Neural cell (in vitro differentiated cells): ENCODE data around the gene UBE4A. TPM values are rescaled to one million over a fixed set of nuclear protein-coding genes. Genes with fewer than 3 reads are reported as not detected.

Experiments used
- H2AFZ ChIP-seq: fragments of 200-600, 300-800 bp; sonication (generic), shearing (Covaris generic); 2 replicates; pipeline ENCODE4 v1.6.0; 2014; ENCODE audit warnings: low read depth, mild to moderate bottlenecking, antibody characterized with exemption, low read length, moderate library complexity
- H3F3A ChIP-seq: fragments of 200-600 bp; shearing (Covaris generic); 2 replicates; pipeline ENCODE4 v1.6.1; 2016; ENCODE audit warnings: mild to moderate bottlenecking, moderate library complexity, mixed read lengths, antibody characterized with exemption, low read length; ENCODE audit not compliant: insufficient read depth, poor library complexity, severe bottlenecking
- H3K27ac ChIP-seq: fragments of 200-600, 300-800 bp; sonication (generic), shearing (Covaris generic); 2 replicates; pipeline ENCODE4 v1.5.1; 2014; ENCODE audit warnings: mild to moderate bottlenecking, low read length, moderate library complexity
- H3K27me3 ChIP-seq: fragments of 300-800, 200-600 bp; sonication (generic), shearing (Covaris generic); 2 replicates; pipeline ENCODE4 v1.6.0; 2014; ENCODE audit warnings: mild to moderate bottlenecking, low read depth, low read length, moderate library complexity; ENCODE audit not compliant: insufficient read depth
- H3K36me3 ChIP-seq: fragments of 300-800, 200-600 bp; sonication (generic), shearing (Covaris generic); 2 replicates; pipeline ENCODE4 v1.5.1; 2014; ENCODE audit warnings: mild to moderate bottlenecking, antibody characterized with exemption, low read length, moderate library complexity; ENCODE audit not compliant: insufficient read depth
- H3K4me2 ChIP-seq: fragments of 300-800, 200-600 bp; sonication (generic), shearing (Covaris generic); 2 replicates; pipeline ENCODE4 v1.6.0; 2014; ENCODE audit warnings: mild to moderate bottlenecking, low read length
- H3K4me3 ChIP-seq: fragments of 300-800, 200-600 bp; sonication (generic), shearing (Covaris generic); 2 replicates; pipeline ENCODE4 v1.5.1; 2014; ENCODE audit warnings: mild to moderate bottlenecking, low read length, moderate library complexity
- H3K79me2 ChIP-seq: fragments of 200-600 bp; shearing (Covaris generic); replicated peaks from 2 replicates; pipeline ENCODE4 v1.6.0; 2014; ENCODE audit warnings: mild to moderate bottlenecking, low read length, moderate library complexity; ENCODE audit not compliant: insufficient read depth
- H3K9ac ChIP-seq: fragments of 300-800, 200-600 bp; sonication (generic), shearing (Covaris generic); 2 replicates; pipeline ENCODE4 v1.6.1; 2016; ENCODE audit warnings: mild to moderate bottlenecking, low read length, mixed read lengths
- H3K9me2 ChIP-seq: fragments of 200-600 bp; shearing (Covaris generic); 2 replicates; pipeline ENCODE4 v1.6.1; 2016; ENCODE audit warnings: mild to moderate bottlenecking, low read length, mixed read lengths; ENCODE audit not compliant: insufficient read depth
- H3K9me3 ChIP-seq: fragments of 200-600, 300-800 bp; sonication (generic), shearing (Covaris generic); 2 replicates; pipeline ENCODE4 v1.6.1; 2016; ENCODE audit warnings: mild to moderate bottlenecking, mixed run types, low read length, moderate library complexity, mixed read lengths
- H4K20me1 ChIP-seq: fragments of 200-600 bp; shearing (Covaris generic); 2 replicates; pipeline ENCODE4 v1.6.1; 2016; ENCODE audit warnings: mild to moderate bottlenecking, mixed run types; ENCODE audit not compliant: insufficient read depth
- CTCF ChIP-seq: fragments of 450-650 bp; IDR thresholded peaks from 2 replicates; pipeline ENCODE4 v1.5.1; 2014; ENCODE audit warnings: antibody characterized with exemption, mild to moderate bottlenecking, moderate library complexity; ENCODE audit not compliant: poor library complexity, severe bottlenecking
- EP300 ChIP-seq: fragments of 450-650 bp; conservative IDR thresholded peaks from 2 replicates; pipeline ENCODE4 v1.6.1; 2014; ENCODE audit warnings: antibody characterized with exemption, mild to moderate bottlenecking, moderate library complexity; ENCODE audit not compliant: poor library complexity, severe bottlenecking
- EZH2 ChIP-seq: fragments of 200-600, 300-800 bp; shearing (Covaris generic), sonication (generic); IDR thresholded peaks from 2 replicates; pipeline ENCODE4 v1.6.1; 2014; ENCODE audit warnings: antibody characterized with exemption, low read length, borderline replicate concordance, mild to moderate bottlenecking; ENCODE audit not compliant: insufficient read depth, poor library complexity, severe bottlenecking
- MXI1 ChIP-seq: fragments of 450-650 bp; conservative IDR thresholded peaks from 2 replicates; pipeline ENCODE4 v1.6.1; 2014; ENCODE audit warnings: antibody characterized with exemption, mild to moderate bottlenecking; ENCODE audit not compliant: poor library complexity, severe bottlenecking
- POLR2AphosphoS5 ChIP-seq: IDR thresholded peaks from 2 replicates; pipeline ENCODE4 v1.6.1; 2012
- RAD21 ChIP-seq: fragments of 450-650 bp; conservative IDR thresholded peaks from 2 replicates; pipeline ENCODE4 v1.6.1; 2014; ENCODE audit warnings: antibody characterized with exemption, mild to moderate bottlenecking, moderate library complexity
- REST ChIP-seq: IDR thresholded peaks from 2 replicates; pipeline ENCODE4 v1.6.1; 2012; ENCODE audit warnings: borderline replicate concordance
- SMC3 ChIP-seq: fragments of 450-650 bp; conservative IDR thresholded peaks from 2 replicates; pipeline ENCODE4 v1.6.1; 2014; ENCODE audit warnings: antibody characterized with exemption, mild to moderate bottlenecking, moderate library complexity; ENCODE audit not compliant: poor library complexity
- TAF1 ChIP-seq: IDR thresholded peaks from 2 replicates; pipeline ENCODE4 v1.6.1; 2012; ENCODE audit warnings: low read depth
- polyA plus RNA-seq: library from polyadenylated mRNA; depleted of rRNA; stranded (reverse); fragments of >200 nt; gene quantifications from 2 replicates; pipeline ENCODE4 v1.2.3, GENCODE V29; 2014

The UBE4A gene
- polyA plus RNA-seq, 1 donor from 2014 or later: 36.9 TPM

- Histone ChIP-seq H3K36me3 (no peaks in the 10 kb centered on the region), H3K27me3 (no peaks in the 10 kb centered on the region), H3K9ac (no peak overlapping the region), H3K9me3 (no peaks in the 10 kb centered on the region), H4K20me1 (peaks cover 65% of the 10 kb centered on the region), H3K79me2 (peaks cover 98% of the 10 kb centered on the region), H3K27ac (no peak overlapping the region), H2AFZ (no peak overlapping the region), H3F3A (peaks cover 9% of the 10 kb centered on the region), H3K4me2 (no peak overlapping the region), H3K9me2 (no peaks in the 10 kb centered on the region), H3K4me3 (peak overlapping the region; percentile 46)
- no peak for TF ChIP-seq SMC3
- no peak for TF ChIP-seq RAD21
- no peak for TF ChIP-seq EP300
- no peak for TF ChIP-seq REST
- TF ChIP-seq TAF1: no peak
Observed at GRCh38 chr11:118441770-118442275, 82.4 kb downstream of the UBE4A start.

- no peaks in the 10 kb centered on the region for H3K27me3 ChIP-seq
- peaks cover 9% of the 10 kb centered on the region for H3F3A ChIP-seq
- no peak overlapping the region for H3K9ac ChIP-seq
- H3K4me3 ChIP-seq: peak overlapping the region; percentile 46
- no peak overlapping the region for H3K4me2 ChIP-seq
- TF ChIP-seq SMC3 (no peak), POLR2AphosphoS5 (no peak), EZH2 (no peak), TAF1 (no peak), RAD21 (no peak)
- H3K79me2 ChIP-seq: peaks cover 98% of the 10 kb centered on the region
- no peak overlapping the region for H3K27ac ChIP-seq
- peaks cover 70% of the 10 kb centered on the region for H4K20me1 ChIP-seq
- H3K36me3 ChIP-seq: no peaks in the 10 kb centered on the region
- H3K9me2 ChIP-seq: no peaks in the 10 kb centered on the region
- no peak overlapping the region for H2AFZ ChIP-seq
- H3K9me3 ChIP-seq: no peaks in the 10 kb centered on the region
Observed at GRCh38 chr11:118442301-118442700, 82.9 kb downstream of the UBE4A start.

GRCh38 chr11:118442908-118443589, 83.6 kb downstream of the UBE4A start:
- H3K9ac ChIP-seq: no peak overlapping the region
- H3K4me2 ChIP-seq: no peak overlapping the region
- no peak overlapping the region for H3K4me3 ChIP-seq
- no peaks in the 10 kb centered on the region for H3K9me3 ChIP-seq
- H3K79me2 ChIP-seq: peaks cover 98% of the 10 kb centered on the region
- no peak overlapping the region for H2AFZ ChIP-seq
- H3K27me3 ChIP-seq: no peaks in the 10 kb centered on the region
- peaks cover 71% of the 10 kb centered on the region for H4K20me1 ChIP-seq
- peaks cover 3% of the 10 kb centered on the region for H3F3A ChIP-seq
- no peak overlapping the region for H3K27ac ChIP-seq
- no peaks in the 10 kb centered on the region for H3K36me3 ChIP-seq
- H3K9me2 ChIP-seq: no peaks in the 10 kb centered on the region
- TF ChIP-seq RAD21 (no peak), EP300 (no peak), TAF1 (no peak), POLR2AphosphoS5 (no peak), MXI1 (no peak), CTCF (no peak), EZH2 (no peak), SMC3 (no peak), REST (no peak)
